GM15510 (cell line): Measurements from ENCODE around the gene MYO5C.

Experiments used
- POLR2A ChIP-seq: IDR thresholded peaks from 3 replicates; pipeline ENCODE4 v1.6.1; 2011; ENCODE audit warnings: borderline replicate concordance; ENCODE audit not compliant: insufficient read length; ENCODE audit errors: extremely low read depth

Gene MYO5C

GRCh38 chr15:52243697-52244555 is 51.7 kb downstream of the MYO5C start:
- TF ChIP-seq POLR2A: no peak

- no peak for TF ChIP-seq POLR2A
Observed at GRCh38 chr15:52243286-52243685, 52.3 kb downstream of the MYO5C start.

GRCh38 chr15:52241489-52241888 is 54.1 kb downstream of the MYO5C start:
- no peak for TF ChIP-seq POLR2A

- TF ChIP-seq POLR2A: no peak
Observed at GRCh38 chr15:52240166-52240565, 55.4 kb downstream of the MYO5C start.

- no peak for TF ChIP-seq POLR2A
Observed at GRCh38 chr15:52238149-52238548, 57.5 kb downstream of the MYO5C start.

- TF ChIP-seq POLR2A: no peak
Observed at GRCh38 chr15:52236013-52236412, 59.6 kb downstream of the MYO5C start.

- peak; percentile 32 for TF ChIP-seq POLR2A
Observed at GRCh38 chr15:52234596-52235541, 60.7 kb downstream of the MYO5C start.

GRCh38 chr15:52233405-52233804 is 62.2 kb downstream of the MYO5C start:
- TF ChIP-seq POLR2A: no peak

- no peak for TF ChIP-seq POLR2A
Observed at GRCh38 chr15:52232327-52232726, 63.3 kb downstream of the MYO5C start.

GRCh38 chr15:52230073-52230472 is 65.5 kb downstream of the MYO5C start:
- no peak for TF ChIP-seq POLR2A

GRCh38 chr15:52228921-52229320 is 66.7 kb downstream of the MYO5C start:
- TF ChIP-seq POLR2A: no peak

GRCh38 chr15:52227456-52227855 is 68.1 kb downstream of the MYO5C start:
- no peak for TF ChIP-seq POLR2A

GRCh38 chr15:52225230-52225629 is 70.4 kb downstream of the MYO5C start:
- no peak for TF ChIP-seq POLR2A

GRCh38 chr15:52224211-52224610 is 71.4 kb downstream of the MYO5C start:
- TF ChIP-seq POLR2A: no peak

- no peak for TF ChIP-seq POLR2A
Observed at GRCh38 chr15:52221730-52222129, 73.9 kb downstream of the MYO5C start.

- no peak for TF ChIP-seq POLR2A
Observed at GRCh38 chr15:52220937-52221660, 74.5 kb downstream of the MYO5C start.

- no peak for TF ChIP-seq POLR2A
Observed at GRCh38 chr15:52220251-52220650, 75.4 kb downstream of the MYO5C start.
